K562 (cell line): Measurements from ENCODE around the gene TGFB1I1. TPM values are rescaled to one million over a fixed set of nuclear protein-coding genes. Genes with fewer than 3 reads are reported as not detected.

Experiments used
- ATAC-seq: fragments of 200-7000 bp; cut with Tn5 transposase; 3 replicates; pipeline ENCODE4 v1.9.1; 2020; ENCODE audit warnings: moderate library complexity
- BruUV-seq: library from RNA; stranded (reverse); fragments of 400-500 nt; replicated peaks from 2 replicates; lab custom pipeline; 2021; lab: Mats Ljungman, UMichigan
- CTCF ChIA-PET: fragments of 300-600 bp; formaldehyde crosslinking; extraction: SDS; loops from one replicate; lab custom pipeline; 2021; ENCODE audit warnings: low intra/inter-chr PET ratio; lab: Yijun Ruan, JAX
- POLR2A ChIA-PET: fragments of 300-600, 350-650 bp; sonication (Branson Sonifier 250); formaldehyde crosslinking; extraction: SDS; loops from one replicate; lab custom pipeline; 2021; ENCODE audit warnings: antibody characterized with exemption, inconsistent platforms; lab: Yijun Ruan, JAX
- DNase-seq, 4 experiments: peaks; one replicate each; pipeline versions ENCODE4 v3.0.0 to v3.0.0-alpha.2; 2011 to 2018; ENCODE audit warnings: low spot score in 3 of 4, mixed read lengths in 3 of 4; ENCODE audit errors: extremely low read depth in 1 of 4
- FAIRE-seq: peaks from 2 replicates; lab custom pipeline; 2011; peaks lifted over from hg19 to GRCh38; lab: Jason Lieb, UNC
- H2AFZ ChIP-seq: 2 replicates; pipeline ENCODE4 v1.6.0; 2011; ENCODE audit warnings: low read depth, low read length, control low read depth, inconsistent platforms
- H3K27ac ChIP-seq: fragments of 200-600 bp; 3 replicates; pipeline ENCODE4 v1.8.0; 2011; ENCODE audit warnings: low read depth, mild to moderate bottlenecking, control low read depth, inconsistent platforms, low read length, moderate library complexity, mixed read lengths; ENCODE audit errors: extremely low read depth
- H3K27me3 ChIP-seq, 2 experiments: fragments of 300-600 bp in 1 of 2; 2 replicates in 1 of 2; 3 replicates in 1 of 2; pipeline versions ENCODE4 v1.6.0 to v1.8.0; 2011; ENCODE audit warnings: inconsistent platforms in 2 of 2, low read length in 2 of 2, mild to moderate bottlenecking in 1 of 2, mixed read lengths in 1 of 2, moderate library complexity in 1 of 2; ENCODE audit not compliant: control insufficient read depth in 2 of 2, insufficient read depth in 2 of 2
- H3K36me3 ChIP-seq: fragments of 300-600 bp; 3 replicates; pipeline ENCODE4 v1.8.0; 2011; ENCODE audit warnings: mild to moderate bottlenecking, low read length, inconsistent platforms; ENCODE audit not compliant: control insufficient read depth, insufficient read depth
- H3K4me1 ChIP-seq, 2 experiments: fragments of 200-600 bp in 1 of 2; replicated peaks in 1 of 2; 2 replicates in 1 of 2; 3 replicates in 1 of 2; pipeline versions ENCODE4 v1.5.1 to v1.8.0; 2011; ENCODE audit warnings: inconsistent platforms in 2 of 2, low read length in 2 of 2, mild to moderate bottlenecking in 1 of 2, mixed read lengths in 1 of 2, moderate library complexity in 1 of 2; ENCODE audit not compliant: control insufficient read depth in 2 of 2, insufficient read depth in 2 of 2
- H3K4me2 ChIP-seq: 2 replicates; pipeline ENCODE4 v1.6.1; 2011; ENCODE audit warnings: low read length, control low read depth, inconsistent platforms, mixed read lengths; ENCODE audit not compliant: insufficient read depth
- H3K4me3 ChIP-seq: fragments of 200-600 bp; sonication (generic), shearing (Covaris generic); 2 replicates; pipeline ENCODE4 v1.5.1; 2016; ENCODE audit warnings: control low read depth, inconsistent platforms
- H3K79me2 ChIP-seq: fragments of 200-600 bp; 3 replicates; pipeline ENCODE4 v1.8.0; 2011; ENCODE audit warnings: low read length, inconsistent platforms; ENCODE audit not compliant: control insufficient read depth, insufficient read depth
- H3K9ac ChIP-seq, 2 experiments: 2 replicates each; pipeline versions ENCODE4 v1.6.0 to v1.6.1; 2011; ENCODE audit warnings: low read depth in 2 of 2, low read length in 2 of 2, control low read depth in 1 of 2, inconsistent platforms in 1 of 2, mild to moderate bottlenecking in 1 of 2, mixed read lengths in 1 of 2; ENCODE audit not compliant: insufficient read depth in 1 of 2
- H3K9me1 ChIP-seq: one replicate; pipeline ENCODE4 v1.6.0; 2011; ENCODE audit warnings: inconsistent platforms, mild to moderate bottlenecking, low read length, moderate library complexity; ENCODE audit not compliant: control insufficient read depth, insufficient read depth
- H3K9me3 ChIP-seq: replicated peaks from 2 replicates; pipeline ENCODE4 v1.5.1; 2011; ENCODE audit warnings: low read depth, low read length, inconsistent platforms; ENCODE audit not compliant: control insufficient read depth, insufficient read depth
- H4K20me1 ChIP-seq: replicated peaks from 2 replicates; pipeline ENCODE4 v1.6.1; 2011; ENCODE audit warnings: low read length, inconsistent platforms, mixed read lengths; ENCODE audit not compliant: control insufficient read depth, insufficient read depth
- ARID2 ChIP-seq: fragments of 450-650 bp; IDR thresholded peaks from 2 replicates; pipeline ENCODE4 v1.6.1; 2017; ENCODE audit warnings: antibody characterized with exemption, mild to moderate bottlenecking
- BCOR ChIP-seq: fragments of 450-650 bp; IDR thresholded peaks from 2 replicates; pipeline ENCODE4 v1.6.1; 2016
- CBX3 ChIP-seq, 2 experiments: IDR thresholded peaks; 1 replicate in 1 of 2; 2 replicates in 1 of 2; pipeline ENCODE4 v1.6.1; 2012; ENCODE audit warnings: inconsistent platforms in 2 of 2, low read length in 2 of 2, borderline replicate concordance in 1 of 2, control low read depth in 1 of 2
- CEBPG ChIP-seq, 3 experiments: fragments of 200-800 bp in 1 of 3; sonication (Bioruptor generic) in 1 of 3; sonication (generic) in 1 of 3; formaldehyde crosslinking in 1 of 3; IDR thresholded peaks in 2 of 3; conservative IDR thresholded peaks in 1 of 3; 2 replicates each; pipeline versions ENCODE4 v1.6.1 to v1.8.0; 2016 to 2022; ENCODE audit warnings: missing compliant biosample characterization in 2 of 3, missing genetic modification characterization in 2 of 3, mild to moderate bottlenecking in 1 of 3, missing genetic modification reagents in 1 of 3
- CHCHD3 ChIP-seq: fragments of 250-450 bp; sonication (Bioruptor Pico); IDR thresholded peaks from 2 replicates; pipeline ENCODE4 v2.1.2; 2022; ENCODE audit warnings: mild to moderate bottlenecking
- ELF4 ChIP-seq: fragments of 450-650 bp; formaldehyde crosslinking; IDR thresholded peaks from 2 replicates; pipeline ENCODE4 v1.4.0; 2022; ENCODE audit warnings: missing genetic modification characterization
- KLF16 ChIP-seq: IDR thresholded peaks from 2 replicates; pipeline ENCODE4 v1.6.1; 2016; ENCODE audit warnings: antibody characterized with exemption
- NCOA4 ChIP-seq: fragments of 450-650 bp; IDR thresholded peaks from 2 replicates; pipeline ENCODE4 v1.6.1; 2018; ENCODE audit warnings: mild to moderate bottlenecking; ENCODE audit not compliant: partially characterized antibody
- NCOR1 ChIP-seq: fragments of 450-650 bp; IDR thresholded peaks from 2 replicates; pipeline ENCODE4 v1.6.1; 2016; ENCODE audit warnings: mild to moderate bottlenecking, moderate library complexity
- NFATC3 ChIP-seq: fragments of 450-650 bp; IDR thresholded peaks from 2 replicates; pipeline ENCODE4 v1.6.1; 2017; ENCODE audit warnings: mild to moderate bottlenecking
- PCBP2 ChIP-seq: fragments of 200-400 bp; formaldehyde crosslinking; IDR thresholded peaks from 2 replicates; pipeline ENCODE4 v1.6.1; 2018; ENCODE audit warnings: low read length, low read depth, mild to moderate bottlenecking, moderate library complexity; ENCODE audit not compliant: poor library complexity, severe bottlenecking
- PHTF2 ChIP-seq: fragments of 250-450 bp; sonication (Bioruptor Pico); IDR thresholded peaks from 2 replicates; pipeline ENCODE4 v1.5.0; 2021; ENCODE audit warnings: mild to moderate bottlenecking
- TSC22D4 ChIP-seq: fragments of 450-650 bp; IDR thresholded peaks from 2 replicates; pipeline ENCODE4 v1.6.1; 2016; ENCODE audit warnings: missing genetic modification characterization, missing biosample characterization, control low read depth
- YY1 ChIP-seq, 3 experiments: IDR thresholded peaks; 2 replicates each; pipeline ENCODE4 v1.6.1; 2011; ENCODE audit warnings: low read length in 2 of 3, mild to moderate bottlenecking in 2 of 3, moderate library complexity in 2 of 3, borderline replicate concordance in 1 of 3, control low read depth in 1 of 3, low read depth in 1 of 3; ENCODE audit not compliant: insufficient read depth in 3 of 3, insufficient replicate concordance in 2 of 3, control insufficient read depth in 1 of 3, insufficient read length in 1 of 3; ENCODE audit errors: extremely low read depth in 1 of 3
- ZNF316 ChIP-seq: fragments of 450-650 bp; IDR thresholded peaks from 2 replicates; pipeline ENCODE4 v1.6.1; 2016
- ZNF696 ChIP-seq: fragments of 250-450 bp; sonication (Bioruptor Pico); conservative IDR thresholded peaks from 2 replicates; pipeline ENCODE4 v1.4.0; 2020; ENCODE audit warnings: mild to moderate bottlenecking, moderate library complexity
- ZNF830 ChIP-seq: fragments of 250-450 bp; sonication (Bioruptor Pico); IDR thresholded peaks from 2 replicates; pipeline ENCODE4 v1.5.0; 2021; ENCODE audit warnings: mild to moderate bottlenecking
- WGBS: fragments of 100-300 bp; shearing (Covaris generic); methylation state at CpG from one replicate; pipeline ENCODE4 v1.1.6; 2016; ENCODE audit warnings: low coverage, mixed read lengths; ENCODE audit not compliant: insufficient coverage; ENCODE audit errors: missing lambda C conversion rate; 5-methylcytosine and 5-hydroxymethylcytosine counted together
- in situ Hi-C: fragments of 300-500 bp; cut with MboI; formaldehyde crosslinking; loops from 4 replicates; pipeline ENCODE4 v1.15.0; 2018; ENCODE audit warnings: inconsistent platforms, mixed read lengths
- intact Hi-C: fragments of 100-400 bp; cut with micrococcal nuclease; formaldehyde crosslinking; loops from 2 replicates; pipeline ENCODE4 v1.14.2; 2022
- polyA plus RNA-seq, 8 experiments: library from polyadenylated mRNA; depleted of rRNA in 4 of 8; stranded (reverse) in 5 of 8; unstranded in 3 of 8; fragments of >200 nt; fragmentation: Nextera tagmentation in 2 of 8; fragmentation: Illumina TruSeq in 1 of 8; extraction: Ambion mirVana in 2 of 8; extraction: Trizol in 1 of 8; gene quantifications; 2 replicates each; pipeline versions ENCODE4 v1.2.1 to v1.2.3, GENCODE V29; 2011 to 2014; ENCODE audit warnings: inconsistent platforms in 1 of 8, missing spikeins in 1 of 8
- total RNA-seq, 7 experiments: library from RNA; depleted of rRNA in 6 of 7; stranded (reverse); fragments of >200 nt in 6 of 7; fragmentation: Illumina TruSeq in 2 of 7; extraction: Trizol in 2 of 7; gene quantifications; 2 replicates each; pipeline versions ENCODE4 v1.2.1 to v1.2.3, GENCODE V29; 2011 to 2021; ENCODE audit warnings: low replicate concordance in 1 of 7
- TF ChIP-seq, protein P1 (sequence below): fragments of 450-650 bp; formaldehyde crosslinking; IDR thresholded peaks from 2 replicates; pipeline ENCODE4 v1.4.0; 2020; ENCODE audit warnings: mild to moderate bottlenecking, moderate library complexity

The TGFB1I1 gene
- total and polyA plus RNA-seq, 9 of the 15 experiments (the other 6 are each of a cell fraction or from before 2014, with no cell fraction given) = 0.04 to 0.91 (median 0.19) TPM

- no peak for TF ChIP-seq PCBP2
- TF ChIP-seq ZNF316 = no peak
- 0 out of 3 replicates have a peak, but pooled peaks of 1 of the 2 experiments have one; percentile 36 for TF ChIP-seq CBX3 (IDR thresholded peaks at IDR 0.05; ENCODE audit: borderline replicate concordance in 1 of 2, low read length in 2 of 2)
- TF ChIP-seq NCOR1 = no peak
- TF ChIP-seq ELF4 = no peak
- TF ChIP-seq ARID2 = no peak
- TF ChIP-seq TSC22D4 (tag) = no peak
- TF ChIP-seq PHTF2 (CRISPR knock-in tag) = no peak
Observed at GRCh38 chr16:31427441-31428278, 44.3 kb upstream of the TGFB1I1 start (continued).

- Histone ChIP-seq H3K9me3 (no peaks in the 10 kb centered on the region), H3K4me1 (peaks cover 0 to 13% of the 10 kb centered on the region in 2 experiments; a peak in 2 of 5 replicates), H3K79me2 (no peaks in the 10 kb centered on the region), H3K27ac (no peak within 1 kb of the TSS), H3K4me3 (no peak within 1 kb of the TSS), H3K9ac (no peak within 1 kb of the TSS; a peak in 1 of 4 replicates), H2AFZ (peak within 1 kb of the TSS; percentile 73), H3K9me1 (no peaks in the 10 kb centered on the region), H4K20me1 (no peaks in the 10 kb centered on the region), H3K4me2 (0 out of 2 replicates have a peak within 1 kb of the TSS, but pooled peaks have one; percentile 3), H3K36me3 (no peaks in the 10 kb centered on the region), H3K27me3 (peaks cover 8 to 16% of the 10 kb centered on the region in 2 experiments; a peak in 4 of 5 replicates)
- in situ Hi-C loops (loop anchor here (25.0 kb wide), 1 partner anchor 441 kb away; the partner anchor contains the start of gene HSD3B7), intact Hi-C loops (no loop called here)
- ChIA-PET CTCF (no interaction called here), POLR2A (interaction anchor here (0.6 to 0.9 kb wide), 2 partner anchors 220 to 443 kb away, joined by 3 read pairs; partner anchors contain the start of gene HSD3B7)
- no peak for FAIRE-seq
- ATAC-seq = no peak
- no peak for DNase-seq
- no TSS peak for BruUV-seq
- WGBS = 27% methylated on average over 5 of the region's 7 CpGs
- TF ChIP-seq NFATC3 (no peak), BCOR (no peak), YY1 (IDR thresholded peaks at IDR 0.05; ENCODE audit: borderline replicate concordance in 1 of 3, control insufficient read depth in 1 of 3, extremely low read depth in 1 of 3, insufficient read depth in 3 of 3, insufficient read length in 1 of 3, insufficient replicate concordance in 2 of 3, low read depth in 1 of 3, low read length in 2 of 3) (no peak), KLF16 (no peak), ZNF830 (CRISPR knock-in tag) (no peak), CEBPG (CRISPR knock-in tag; IDR thresholded peaks at IDR 0.05) (no peak), CEBPG (tag; conservative IDR thresholded peaks at IDR 0.05 in 1 of 2, IDR thresholded peaks at IDR 0.05 in 1 of 2) (no peak), ZNF696 (CRISPR knock-in tag) (no peak), NCOA4 (no peak), CHCHD3 (CRISPR knock-in tag) (no peak)
- TF ChIP-seq, protein P1, sequence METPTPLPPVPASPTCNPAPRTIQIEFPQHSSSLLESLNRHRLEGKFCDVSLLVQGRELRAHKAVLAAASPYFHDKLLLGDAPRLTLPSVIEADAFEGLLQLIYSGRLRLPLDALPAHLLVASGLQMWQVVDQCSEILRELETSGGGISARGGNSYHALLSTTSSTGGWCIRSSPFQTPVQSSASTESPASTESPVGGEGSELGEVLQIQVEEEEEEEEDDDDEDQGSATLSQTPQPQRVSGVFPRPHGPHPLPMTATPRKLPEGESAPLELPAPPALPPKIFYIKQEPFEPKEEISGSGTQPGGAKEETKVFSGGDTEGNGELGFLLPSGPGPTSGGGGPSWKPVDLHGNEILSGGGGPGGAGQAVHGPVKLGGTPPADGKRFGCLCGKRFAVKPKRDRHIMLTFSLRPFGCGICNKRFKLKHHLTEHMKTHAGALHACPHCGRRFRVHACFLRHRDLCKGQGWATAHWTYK (CRISPR knock-in tag) = no peak
Observed at GRCh38 chr16:31428279-31428597, 43.7 kb upstream of the TGFB1I1 start, which contains the start of gene COX6A2. Gene COX6A2 (minus strand): TSS chr16:31428360. CDS start chr16:31428325, 35 bp downstream.
